ENCODE measurements around the gene BCL10.

The BCL10 gene

GRCh38 chr1:85297855-85298629 is 21.6 kb upstream of the BCL10 start:
- peak; percentile 99 for DNase-seq (ENCODE audit: low spot score)

GRCh38 chr1:85297538-85297854 is 21.1 kb upstream of the BCL10 start:
- DNase-seq (ENCODE audit: low spot score) = no peak

- peak; percentile 76 for DNase-seq (ENCODE audit: low spot score)
Measured at GRCh38 chr1:85296980-85297379, 20.5 kb upstream of the BCL10 start.

- peak; percentile 32 for DNase-seq (ENCODE audit: low spot score)
Measured at GRCh38 chr1:85295654-85296053, 19.2 kb upstream of the BCL10 start.

GRCh38 chr1:85295006-85295431 is 18.6 kb upstream of the BCL10 start:
- DNase-seq (ENCODE audit: low spot score) = peak; percentile 98

GRCh38 chr1:85290826-85291225 is 14.4 kb upstream of the BCL10 start:
- DNase-seq (ENCODE audit: low spot score) = peak; percentile 47

- no peak for DNase-seq (ENCODE audit: low spot score)
Measured at GRCh38 chr1:85289848-85290335, 13.5 kb upstream of the BCL10 start.

- DNase-seq (ENCODE audit: low spot score) = peak; percentile 99
Measured at GRCh38 chr1:85289207-85289847, 12.9 kb upstream of the BCL10 start.

- no peak for DNase-seq (ENCODE audit: low spot score)
Measured at GRCh38 chr1:85284202-85284601, 7.8 kb upstream of the BCL10 start.

GRCh38 chr1:85283475-85284199 is 7.2 kb upstream of the BCL10 start:
- no peak for DNase-seq (ENCODE audit: low spot score)

- DNase-seq (ENCODE audit: low spot score) = no peak
Measured at GRCh38 chr1:85282424-85282823, 6.0 kb upstream of the BCL10 start.

- DNase-seq (ENCODE audit: low spot score) = no peak
Measured at GRCh38 chr1:85280636-85281035, 4.2 kb upstream of the BCL10 start.

- DNase-seq (ENCODE audit: low spot score) = no peak
Measured at GRCh38 chr1:85279458-85280080, 3.1 kb upstream of the BCL10 start.

- DNase-seq (ENCODE audit: low spot score) = peak; percentile 97
Measured at GRCh38 chr1:85278853-85279314, 2.5 kb upstream of the BCL10 start.

- no peak for DNase-seq (ENCODE audit: low spot score)
Measured at GRCh38 chr1:85277802-85278201, 1.4 kb upstream of the BCL10 start.

- DNase-seq (ENCODE audit: low spot score) = no peak
Measured at GRCh38 chr1:85276978-85277639, 677 bp upstream of the BCL10 start.

GRCh38 chr1:85275701-85276214 is 674 bp downstream of the BCL10 start:
- peak; percentile 78 for DNase-seq (ENCODE audit: low spot score)

- peak; percentile 87 for DNase-seq (ENCODE audit: low spot score)
Measured at GRCh38 chr1:85274969-85275453, 1.4 kb downstream of the BCL10 start.

- no peak for DNase-seq (ENCODE audit: low spot score)
Measured at GRCh38 chr1:85273397-85273796, 3.0 kb downstream of the BCL10 start.

GRCh38 chr1:85268801-85269585 is 7.4 kb downstream of the BCL10 start:
- DNase-seq (ENCODE audit: low spot score) = no peak

GRCh38 chr1:85267313-85267712 is 9.1 kb downstream of the BCL10 start:
- DNase-seq (ENCODE audit: low spot score) = no peak
